Measurements from ENCODE around the gene KCNA2. TPM values are rescaled to one million over a fixed set of nuclear protein-coding genes. Genes with fewer than 3 reads are reported as not detected.

KCNA2 gene
- total RNA-seq, 4 donors from 2014 or later: 1.7 to 4.3 (median 2.7) TPM

- Histone ChIP-seq H3K27me3 (peaks cover 0 to 7% (median 0%) of the 10 kb centered on the region in 4 donors), H3K9me3 (no peaks in the 10 kb centered on the region), H3K4me1 (peaks cover 0 to 33% (median 26%) of the 10 kb centered on the region in 4 donors), H3K4me3 (no peak overlapping the region), H3K27ac (replicated peaks in 1 of 4) (no peak overlapping the region), H3K36me3 (no peaks in the 10 kb centered on the region)
- DNase-seq (ENCODE audit: extremely low spot score): no peak
- 91% methylated on average over 5 of the region's 5 CpGs for WGBS
- no peak for TF ChIP-seq POLR2A (IDR thresholded peaks at IDR 0.05; ENCODE audit: low read depth)
- no peak for TF ChIP-seq CTCF (IDR thresholded peaks at IDR 0.05)
- no peak for TF ChIP-seq EP300 (IDR thresholded peaks at IDR 0.05)
- no peak for TF ChIP-seq POLR2AphosphoS5 (IDR thresholded peaks at IDR 0.05)
- intact Hi-C loops (cut with DNase I): no loop called here
These were observed 22.7 kb downstream of the KCNA2 start for GRCh38 chr1:110583505-110583904.

- intact Hi-C loops (cut with DNase I): no loop called here
- 68% methylated on average over 4 of the region's 4 CpGs for WGBS
- DNase-seq (ENCODE audit: extremely low spot score): no peak
- peak overlapping the region in 3 of 4 donors; percentile 32 to 48 (median 40) for H3K27ac ChIP-seq (replicated peaks in 1 of 4)
- no peaks in the 10 kb centered on the region for H3K36me3 ChIP-seq
- H3K9me3 ChIP-seq: no peaks in the 10 kb centered on the region
- peaks cover 0 to 33% (median 26%) of the 10 kb centered on the region in 4 donors for H3K4me1 ChIP-seq
- no peak overlapping the region for H3K4me3 ChIP-seq
- no peak for TF ChIP-seq CTCF (IDR thresholded peaks at IDR 0.05)
- TF ChIP-seq EP300 (IDR thresholded peaks at IDR 0.05): no peak
- TF ChIP-seq POLR2A (IDR thresholded peaks at IDR 0.05; ENCODE audit: low read depth): no peak
- TF ChIP-seq POLR2AphosphoS5 (IDR thresholded peaks at IDR 0.05): no peak
- no peaks in the 10 kb centered on the region for H3K27me3 ChIP-seq
These were observed 23.8 kb downstream of the KCNA2 start for GRCh38 chr1:110582378-110582777.

DNA sequence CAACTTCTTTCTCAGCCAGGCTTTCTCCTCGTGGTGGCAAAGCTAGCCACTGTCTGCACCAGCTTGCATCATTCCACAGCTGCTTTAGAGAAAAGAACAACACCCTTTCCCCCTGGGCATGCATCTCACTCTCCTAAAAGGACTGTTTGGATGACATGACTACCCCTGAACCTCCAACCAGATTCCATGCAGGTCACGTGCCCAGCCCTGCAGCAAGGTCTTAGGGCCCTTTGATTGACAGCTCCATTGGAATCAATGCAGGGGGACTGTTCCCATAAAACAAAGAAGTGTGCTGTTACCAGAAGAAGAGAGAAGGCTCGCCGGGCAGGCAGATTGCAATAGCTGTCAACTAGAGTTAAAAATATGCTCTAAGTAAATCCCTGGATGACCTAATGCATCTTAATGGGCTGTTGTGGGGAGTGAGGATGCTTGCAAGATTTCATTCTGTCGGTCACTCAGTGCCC lies 24.4 kb downstream of the KCNA2 start:
- H3K27me3 ChIP-seq: no peaks in the 10 kb centered on the region
- no peaks in the 10 kb centered on the region for H3K36me3 ChIP-seq
- WGBS: 55% methylated on average over 5 of the region's 5 CpGs
- H3K4me1 ChIP-seq: peaks cover 0 to 33% (median 26%) of the 10 kb centered on the region in 4 donors
- H3K4me3 ChIP-seq: no peak overlapping the region
- intact Hi-C loops (cut with DNase I): no loop called here
- H3K27ac ChIP-seq (replicated peaks in 1 of 4): peak overlapping the region in 3 of 4 donors; percentile 32 to 48 (median 40)
- H3K9me3 ChIP-seq: no peaks in the 10 kb centered on the region
- DNase-seq (ENCODE audit: extremely low spot score): no peak
- TF ChIP-seq POLR2A (IDR thresholded peaks at IDR 0.05; ENCODE audit: low read depth): no peak

DNA sequence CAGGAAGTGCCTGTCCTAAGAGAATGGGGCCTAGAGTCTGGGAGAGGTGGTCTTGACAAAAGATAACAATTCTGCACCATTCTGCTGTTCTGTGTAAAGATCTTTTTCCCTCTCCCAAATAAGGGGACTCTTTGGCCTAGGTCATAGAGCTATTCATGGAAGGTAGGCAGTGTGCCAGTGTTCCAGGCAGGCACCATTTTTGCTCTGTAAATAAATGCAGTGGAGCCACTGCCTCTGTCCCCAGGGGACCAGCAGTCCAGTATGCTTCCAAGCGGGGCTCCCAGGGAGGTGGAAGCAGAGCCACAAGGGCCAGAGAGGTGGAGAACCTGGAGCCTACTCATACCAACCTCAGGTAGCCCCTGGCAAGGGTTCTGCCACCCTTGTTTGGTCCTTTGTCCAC lies 25.9 kb downstream of the KCNA2 start:
- no peaks in the 10 kb centered on the region for H3K9me3 ChIP-seq
- 80% methylated on average over 1 of the region's 1 CpG for WGBS
- H3K4me1 ChIP-seq: peaks cover 0 to 33% (median 26%) of the 10 kb centered on the region in 4 donors
- intact Hi-C loops (cut with DNase I): no loop called here
- no peak for TF ChIP-seq POLR2A (IDR thresholded peaks at IDR 0.05; ENCODE audit: low read depth)
- no peak for TF ChIP-seq POLR2AphosphoS5 (IDR thresholded peaks at IDR 0.05)
- no peak for TF ChIP-seq EP300 (IDR thresholded peaks at IDR 0.05)
- TF ChIP-seq CTCF (IDR thresholded peaks at IDR 0.05): no peak
- H3K4me3 ChIP-seq: no peak overlapping the region
- no peaks in the 10 kb centered on the region for H3K27me3 ChIP-seq
- DNase-seq (ENCODE audit: extremely low spot score): no peak
- no peak overlapping the region for H3K27ac ChIP-seq (replicated peaks in 1 of 4)
- H3K36me3 ChIP-seq: no peaks in the 10 kb centered on the region

GRCh38 chr1:110579460-110579859 lies 26.7 kb downstream of the KCNA2 start:
- H3K9me3 ChIP-seq: no peaks in the 10 kb centered on the region
- H3K36me3 ChIP-seq: no peaks in the 10 kb centered on the region
- intact Hi-C loops (cut with DNase I): no loop called here
- no peak for DNase-seq (ENCODE audit: extremely low spot score)
- TF ChIP-seq POLR2A (IDR thresholded peaks at IDR 0.05; ENCODE audit: low read depth) (no peak), CTCF (IDR thresholded peaks at IDR 0.05) (no peak), POLR2AphosphoS5 (IDR thresholded peaks at IDR 0.05) (no peak), EP300 (IDR thresholded peaks at IDR 0.05) (no peak)
- no peaks in the 10 kb centered on the region for H3K27me3 ChIP-seq
- H3K4me3 ChIP-seq: no peak overlapping the region
- WGBS: 82% methylated on average over 3 of the region's 3 CpGs
- H3K27ac ChIP-seq (replicated peaks in 1 of 4): no peak overlapping the region
- H3K4me1 ChIP-seq: peaks cover 0 to 33% (median 26%) of the 10 kb centered on the region in 4 donors

Data from esophagus muscularis mucosa (tissue), 4 donors.